Caco-2 (cell line): ENCODE measurements around the gene SVIL. TPM values are rescaled to one million over a fixed set of nuclear protein-coding genes. Genes with fewer than 3 reads are reported as not detected.

ENCODE experiments used
- BruUV-seq: library from RNA; stranded (reverse); fragments of 400-500 nt; replicated peaks from 2 replicates; lab custom pipeline; 2021; lab: Mats Ljungman, UMichigan
- CTCF ChIA-PET: fragments of 300-600 bp; sonication (Branson Sonifier 250); formaldehyde crosslinking; loops from one replicate; lab custom pipeline; 2022; ENCODE audit warnings: antibody characterized with exemption; lab: Charles Lee
- POLR2A ChIA-PET: fragments of 300-600 bp; sonication (Branson Sonifier 250); formaldehyde crosslinking; loops from one replicate; lab custom pipeline; 2022; ENCODE audit warnings: antibody characterized with exemption; lab: Charles Lee
- DNase-seq, 2 experiments: peaks; one replicate each; pipeline versions ENCODE4 v3.0.0 to v3.0.0-alpha.2; 2020 to 2022
- H3K27me3 ChIP-seq: replicated peaks from 2 replicates; pipeline ENCODE4 v1.6.0; 2011; ENCODE audit warnings: low read length; ENCODE audit not compliant: control insufficient read depth, insufficient read depth
- H3K36me3 ChIP-seq: 2 replicates; pipeline ENCODE4 v1.5.1; 2011; ENCODE audit warnings: low read length; ENCODE audit not compliant: control insufficient read depth, insufficient read depth
- H3K4me1 ChIP-seq: fragments of 250-450 bp; sonication (Bioruptor Pico); 2 replicates; pipeline ENCODE4 v1.5.1; 2020; ENCODE audit warnings: mild to moderate bottlenecking
- H3K4me3 ChIP-seq: 2 replicates; pipeline ENCODE4 v1.5.1; 2011; ENCODE audit warnings: low read depth, mild to moderate bottlenecking, control low read depth, low read length
- H3K9me3 ChIP-seq: fragments of 250-450 bp; sonication (Bioruptor Pico); 2 replicates; pipeline ENCODE4 v1.5.1; 2020; ENCODE audit warnings: mild to moderate bottlenecking, moderate library complexity
- H3K27ac Mint-ChIP-seq: one replicate; pipeline ENCODE4 v1.8.0; 2022; ENCODE audit warnings: mixed read lengths; ENCODE audit not compliant: unreplicated experiment
- H3K27me3 Mint-ChIP-seq: one replicate; pipeline ENCODE4 v1.8.0; 2022; ENCODE audit warnings: mixed read lengths; ENCODE audit not compliant: insufficient read depth, unreplicated experiment
- H3K36me3 Mint-ChIP-seq: one replicate; pipeline ENCODE4 v1.8.0; 2022; ENCODE audit warnings: mild to moderate bottlenecking, mixed read lengths; ENCODE audit not compliant: insufficient read depth, unreplicated experiment
- H3K4me1 Mint-ChIP-seq: one replicate; pipeline ENCODE4 v1.8.0; 2022; ENCODE audit warnings: low read depth, mixed read lengths; ENCODE audit not compliant: unreplicated experiment
- H3K4me3 Mint-ChIP-seq: one replicate; pipeline ENCODE4 v1.8.0; 2022; ENCODE audit warnings: mild to moderate bottlenecking, moderate library complexity, mixed read lengths; ENCODE audit not compliant: unreplicated experiment
- H3K9me3 Mint-ChIP-seq: one replicate; pipeline ENCODE4 v1.8.0; 2022; ENCODE audit warnings: mixed read lengths; ENCODE audit not compliant: unreplicated experiment
- intact Hi-C: fragments of 100-400 bp; cut with micrococcal nuclease; formaldehyde crosslinking; loops from one replicate; pipeline ENCODE4 v1.10.0; 2022; ENCODE audit not compliant: unreplicated experiment
- total RNA-seq: library from RNA; stranded (reverse); gene quantifications from 2 replicates; pipeline ENCODE4 v1.2.3, GENCODE V29; 2022
- TF ChIP-seq, protein P1 (sequence below), 2 experiments: fragments of 200-600 bp in 1 of 2; IDR thresholded peaks; 1 replicate in 1 of 2; 2 replicates in 1 of 2; pipeline versions ENCODE4 v1.5.1 to v1.8.0; 2011 to 2022; ENCODE audit warnings: antibody characterized with exemption in 1 of 2, control low read depth in 1 of 2, inconsistent platforms in 1 of 2, low read depth in 1 of 2, low read length in 1 of 2, mild to moderate bottlenecking in 1 of 2, moderate library complexity in 1 of 2; ENCODE audit not compliant: insufficient read depth in 1 of 2, severe bottlenecking in 1 of 2, unreplicated experiment in 1 of 2

Gene SVIL
- total RNA-seq, 1 experiment from 2014 or later: 54.4 TPM

DNA sequence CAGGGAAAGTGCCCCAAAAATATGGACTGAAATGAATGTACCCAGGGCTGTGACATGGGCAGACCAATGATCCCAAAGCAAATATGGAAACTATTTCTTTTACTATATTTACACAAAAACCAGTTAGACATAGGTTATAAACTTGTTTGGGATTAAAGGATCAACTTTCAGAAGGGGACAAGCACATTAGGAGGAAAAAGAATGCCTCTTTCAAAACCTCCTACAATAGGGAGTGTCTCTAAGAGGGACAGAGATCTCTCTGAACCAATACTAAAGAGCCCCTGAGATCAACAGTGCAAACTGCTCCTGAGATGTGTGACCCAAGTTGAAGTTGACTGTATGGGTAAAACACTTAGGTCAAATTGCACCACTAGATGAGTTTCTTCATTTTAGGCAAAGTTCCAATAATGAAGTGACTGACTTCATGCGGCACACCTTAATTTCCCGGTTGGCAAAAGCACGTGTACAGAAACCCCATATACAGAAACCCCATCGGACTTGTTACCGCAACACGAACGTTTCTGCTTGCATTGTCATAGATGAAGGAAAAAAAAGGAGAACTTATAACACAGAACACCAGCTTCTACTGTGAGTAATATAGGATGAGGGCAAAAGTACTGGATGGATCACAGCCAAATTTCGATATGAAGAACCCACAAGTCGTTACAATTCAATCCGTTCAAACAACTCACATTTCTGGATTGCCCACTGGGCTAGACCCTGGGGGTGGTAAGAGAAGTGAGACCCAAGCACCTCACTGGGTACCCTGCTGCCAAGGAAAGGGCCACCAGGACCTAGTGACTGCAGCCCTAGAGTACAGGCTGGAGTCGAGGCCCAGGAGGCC, 4.3 kb downstream of the SVIL start:
- no peaks in the 10 kb centered on the region for H3K9me3 ChIP-seq
- POLR2A ChIA-PET: interaction anchor here (1.3 kb wide), 1 partner anchor 12 kb away, joined by 5 read pairs; no protein-coding TSS in a partner anchor
- Mint-ChIP-seq H3K27me3 (no peaks in the 10 kb centered on the region), H3K27ac (peak overlapping the region; percentile 69), H3K4me3 (peak overlapping the region; percentile 64), H3K4me1 (peaks cover 60% of the 10 kb centered on the region), H3K9me3 (peaks cover 7% of the 10 kb centered on the region), H3K36me3 (peaks cover 16% of the 10 kb centered on the region)
- DNase-seq: peak in 1 of 2 experiments; percentile 79
- H3K4me1 ChIP-seq: peaks cover 60% of the 10 kb centered on the region
- no peaks in the 10 kb centered on the region for H3K27me3 ChIP-seq
- intact Hi-C loops: loop anchor here (1.0 to 10.0 kb wide), 4 partner anchors 95 to 424 kb away; partner anchors contain the start of gene JCAD
- CTCF ChIA-PET: interaction anchor here (0.5 to 0.9 kb wide), 2 partner anchors 12 to 102 kb away, joined by 3 to 4 read pairs; no protein-coding TSS in a partner anchor
- no peaks in the 10 kb centered on the region for H3K36me3 ChIP-seq
- BruUV-seq: no TSS peak
- no peak overlapping the region for H3K4me3 ChIP-seq
- TF ChIP-seq, protein P1, sequence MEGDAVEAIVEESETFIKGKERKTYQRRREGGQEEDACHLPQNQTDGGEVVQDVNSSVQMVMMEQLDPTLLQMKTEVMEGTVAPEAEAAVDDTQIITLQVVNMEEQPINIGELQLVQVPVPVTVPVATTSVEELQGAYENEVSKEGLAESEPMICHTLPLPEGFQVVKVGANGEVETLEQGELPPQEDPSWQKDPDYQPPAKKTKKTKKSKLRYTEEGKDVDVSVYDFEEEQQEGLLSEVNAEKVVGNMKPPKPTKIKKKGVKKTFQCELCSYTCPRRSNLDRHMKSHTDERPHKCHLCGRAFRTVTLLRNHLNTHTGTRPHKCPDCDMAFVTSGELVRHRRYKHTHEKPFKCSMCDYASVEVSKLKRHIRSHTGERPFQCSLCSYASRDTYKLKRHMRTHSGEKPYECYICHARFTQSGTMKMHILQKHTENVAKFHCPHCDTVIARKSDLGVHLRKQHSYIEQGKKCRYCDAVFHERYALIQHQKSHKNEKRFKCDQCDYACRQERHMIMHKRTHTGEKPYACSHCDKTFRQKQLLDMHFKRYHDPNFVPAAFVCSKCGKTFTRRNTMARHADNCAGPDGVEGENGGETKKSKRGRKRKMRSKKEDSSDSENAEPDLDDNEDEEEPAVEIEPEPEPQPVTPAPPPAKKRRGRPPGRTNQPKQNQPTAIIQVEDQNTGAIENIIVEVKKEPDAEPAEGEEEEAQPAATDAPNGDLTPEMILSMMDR (IDR thresholded peaks at IDR 0.05; ENCODE audit: insufficient read depth in 1 of 2, low read depth in 1 of 2, low read length in 1 of 2, severe bottlenecking in 1 of 2, unreplicated experiment in 1 of 2): no peak

DNA sequence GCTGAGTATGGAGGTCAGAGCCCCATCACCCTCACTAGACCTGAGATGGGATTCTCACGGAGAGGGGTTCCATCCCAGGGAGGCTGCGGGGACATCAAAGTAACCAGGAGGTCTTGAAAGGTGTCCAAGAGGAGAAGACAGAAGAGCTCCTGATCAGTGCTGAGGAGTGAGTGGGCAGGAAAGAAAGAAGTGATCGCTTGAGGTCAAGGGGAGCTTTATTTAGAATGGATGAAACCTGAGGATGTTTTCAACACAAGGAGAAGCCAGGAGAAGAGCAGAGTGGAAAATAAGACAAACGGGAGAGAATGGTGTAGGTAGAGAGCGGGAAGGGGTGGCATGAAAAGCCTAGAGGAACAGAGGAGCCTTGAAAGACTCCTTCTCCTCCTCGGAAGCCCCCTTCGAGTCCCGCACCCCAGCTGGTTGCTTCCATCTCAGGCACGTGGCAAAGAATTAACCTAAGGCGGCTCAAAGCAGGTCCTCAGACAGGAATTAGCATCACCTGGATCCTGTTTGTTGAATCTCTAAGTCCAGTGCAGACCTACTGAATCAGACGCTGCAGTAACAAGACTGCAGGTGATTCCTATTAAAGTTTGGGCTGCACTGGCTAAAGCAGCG, 5.8 kb downstream of the SVIL start:
- Mint-ChIP-seq H3K4me3 (no peak overlapping the region), H3K9me3 (peaks cover 7% of the 10 kb centered on the region), H3K27ac (peak overlapping the region; percentile 0), H3K4me1 (peaks cover 46% of the 10 kb centered on the region), H3K27me3 (no peaks in the 10 kb centered on the region), H3K36me3 (peaks cover 14% of the 10 kb centered on the region)
- no TSS peak for BruUV-seq
- Histone ChIP-seq H3K4me1 (peaks cover 48% of the 10 kb centered on the region), H3K4me3 (no peak overlapping the region), H3K36me3 (no peaks in the 10 kb centered on the region), H3K9me3 (no peaks in the 10 kb centered on the region), H3K27me3 (no peaks in the 10 kb centered on the region)
- TF ChIP-seq, protein P1 (IDR thresholded peaks at IDR 0.05; ENCODE audit: insufficient read depth in 1 of 2, low read depth in 1 of 2, low read length in 1 of 2, severe bottlenecking in 1 of 2, unreplicated experiment in 1 of 2): no peak
- ChIA-PET CTCF (no interaction called here), POLR2A (interaction anchor here (1.0 to 1.3 kb wide), 2 partner anchors 11 to 105 kb away, joined by 3 to 5 read pairs; no protein-coding TSS in a partner anchor)
- intact Hi-C loops: no loop called here
- no peak for DNase-seq

DNA sequence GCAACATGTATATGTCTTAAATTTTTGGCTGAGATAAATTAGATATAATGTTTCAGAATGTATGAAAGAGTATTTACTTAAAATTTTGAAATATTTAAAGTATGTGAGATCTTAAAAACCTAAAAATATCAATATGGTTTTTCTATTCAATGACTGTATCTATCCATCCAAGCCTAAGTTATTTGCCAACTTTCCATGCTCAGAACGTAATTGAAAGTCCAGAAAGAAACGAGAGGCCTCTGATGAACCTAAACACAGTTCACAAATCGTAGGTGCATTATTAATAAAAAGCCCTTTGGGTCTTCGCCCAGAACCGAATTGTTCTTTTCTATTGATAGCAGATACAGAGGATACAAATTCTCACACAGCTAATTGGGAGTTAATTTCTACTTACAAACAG, 6.5 kb downstream of the SVIL start:
- H3K27me3 Mint-ChIP-seq: no peaks in the 10 kb centered on the region
- DNase-seq: no peak
- CTCF ChIA-PET: no interaction called here
- intact Hi-C loops: no loop called here
- H3K4me3 Mint-ChIP-seq: no peak overlapping the region
- peaks cover 17% of the 10 kb centered on the region for H3K36me3 Mint-ChIP-seq
- H3K27me3 ChIP-seq: no peaks in the 10 kb centered on the region
- H3K4me3 ChIP-seq: no peak overlapping the region
- peaks cover 43% of the 10 kb centered on the region for H3K4me1 Mint-ChIP-seq
- TF ChIP-seq, protein P1 (IDR thresholded peaks at IDR 0.05; ENCODE audit: insufficient read depth in 1 of 2, low read depth in 1 of 2, low read length in 1 of 2, severe bottlenecking in 1 of 2, unreplicated experiment in 1 of 2): no peak
- H3K9me3 Mint-ChIP-seq: peaks cover 7% of the 10 kb centered on the region
- POLR2A ChIA-PET: interaction anchor here (1.0 kb wide), 1 partner anchor 106 kb away, joined by 3 read pairs; no protein-coding TSS in a partner anchor
- H3K36me3 ChIP-seq: no peaks in the 10 kb centered on the region
- peaks cover 53% of the 10 kb centered on the region for H3K4me1 ChIP-seq
- H3K9me3 ChIP-seq: no peaks in the 10 kb centered on the region
- no TSS peak for BruUV-seq
- peak overlapping the region; percentile 0 for H3K27ac Mint-ChIP-seq
